Stimulated activated naive CD8-positive, alpha-beta T cell treated with anti-CD3 and anti-CD28 coated beads, Interleukin-15, amount 100 ng/mL, for 72 hours (primary cell): ENCODE measurements around the gene DCC.
A peak's percentile ranks its signal among the peaks of the same experiment; 100 is the strongest.

ENCODE experiments used
- ATAC-seq: fragments of 150-1000 bp; cut with Tn5 transposase; 2 replicates; pipeline ENCODE4 v1.10.0; 2021; ENCODE audit warnings: mild to moderate bottlenecking, moderate library complexity
- DNase-seq, 2 donors: peaks; one replicate each; pipeline ENCODE4 v3.0.0; 2021 to 2022
- H3K27ac Mint-ChIP-seq, 2 donors: one replicate each; pipeline ENCODE4 v1.8.0; 2022; ENCODE audit warnings: mild to moderate bottlenecking in 2 of 2, mixed read lengths in 2 of 2, moderate library complexity in 2 of 2
- H3K27me3 Mint-ChIP-seq: one replicate; pipeline ENCODE4 v1.8.0; 2022; ENCODE audit warnings: mixed read lengths
- H3K4me1 Mint-ChIP-seq: one replicate; pipeline ENCODE4 v1.8.0; 2022; ENCODE audit warnings: mild to moderate bottlenecking, mixed read lengths
- H3K4me3 Mint-ChIP-seq, 2 donors: one replicate each; pipeline ENCODE4 v1.8.0; 2022; ENCODE audit warnings: mild to moderate bottlenecking in 2 of 2, mixed read lengths in 2 of 2, moderate library complexity in 1 of 2
- H3K9me3 Mint-ChIP-seq, 2 donors: one replicate each; pipeline ENCODE4 v1.8.0; 2022; ENCODE audit warnings: mixed read lengths in 2 of 2

Gene DCC

DNA sequence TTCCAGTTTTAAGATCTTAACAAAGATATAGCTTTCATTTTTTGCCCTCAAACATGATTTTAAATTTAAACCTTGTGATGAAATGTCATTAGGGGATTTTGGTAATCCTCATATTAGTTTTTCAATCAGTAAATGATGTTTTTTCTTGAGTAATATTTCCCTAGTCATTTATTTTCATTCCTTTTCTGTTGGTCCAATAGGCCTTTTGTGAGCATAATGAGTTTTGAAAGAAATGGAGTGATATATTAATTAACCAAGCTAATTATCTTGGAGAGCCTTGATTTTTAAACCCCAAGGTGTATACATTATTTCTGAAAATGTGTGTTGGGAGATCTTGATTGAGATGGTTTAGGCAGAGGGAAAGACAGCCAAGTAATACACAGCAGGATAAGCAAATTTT lies 46.3 kb downstream of the DCC start:
- H3K27me3 Mint-ChIP-seq, result no peaks in the 10 kb centered on the region
- no peaks in the 10 kb centered on the region for H3K9me3 Mint-ChIP-seq
- H3K27ac Mint-ChIP-seq, result no peak overlapping the region
- no peak overlapping the region for H3K4me3 Mint-ChIP-seq
- H3K4me1 Mint-ChIP-seq, result no peaks in the 10 kb centered on the region
- ATAC-seq, result no peak
- DNase-seq, result no peak

DNA sequence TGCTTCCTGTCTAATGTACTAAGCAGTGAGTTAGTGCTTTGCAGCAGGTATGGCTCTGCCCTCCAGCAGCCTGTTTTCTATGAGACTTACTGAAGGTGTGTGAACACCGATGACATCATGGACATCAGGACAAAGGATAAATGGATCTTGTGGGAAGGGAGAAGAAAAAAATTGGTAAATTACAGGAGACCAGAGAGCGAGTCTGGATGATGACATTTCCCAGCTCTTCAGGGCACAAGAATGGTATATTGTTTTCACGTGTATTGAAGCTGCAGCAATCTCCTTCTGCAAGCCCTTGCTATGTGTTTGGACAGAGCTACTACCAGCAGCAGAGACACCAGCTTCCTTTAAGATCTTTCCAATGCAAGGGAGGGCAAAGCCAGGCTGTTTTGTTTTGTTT lies 47.2 kb downstream of the DCC start:
- DNase-seq (no peak), ATAC-seq (no peak)
- H3K4me3 Mint-ChIP-seq, result no peak overlapping the region
- no peaks in the 10 kb centered on the region for H3K4me1 Mint-ChIP-seq
- no peaks in the 10 kb centered on the region for H3K9me3 Mint-ChIP-seq
- no peak overlapping the region for H3K27ac Mint-ChIP-seq
- H3K27me3 Mint-ChIP-seq, result no peaks in the 10 kb centered on the region

DNA sequence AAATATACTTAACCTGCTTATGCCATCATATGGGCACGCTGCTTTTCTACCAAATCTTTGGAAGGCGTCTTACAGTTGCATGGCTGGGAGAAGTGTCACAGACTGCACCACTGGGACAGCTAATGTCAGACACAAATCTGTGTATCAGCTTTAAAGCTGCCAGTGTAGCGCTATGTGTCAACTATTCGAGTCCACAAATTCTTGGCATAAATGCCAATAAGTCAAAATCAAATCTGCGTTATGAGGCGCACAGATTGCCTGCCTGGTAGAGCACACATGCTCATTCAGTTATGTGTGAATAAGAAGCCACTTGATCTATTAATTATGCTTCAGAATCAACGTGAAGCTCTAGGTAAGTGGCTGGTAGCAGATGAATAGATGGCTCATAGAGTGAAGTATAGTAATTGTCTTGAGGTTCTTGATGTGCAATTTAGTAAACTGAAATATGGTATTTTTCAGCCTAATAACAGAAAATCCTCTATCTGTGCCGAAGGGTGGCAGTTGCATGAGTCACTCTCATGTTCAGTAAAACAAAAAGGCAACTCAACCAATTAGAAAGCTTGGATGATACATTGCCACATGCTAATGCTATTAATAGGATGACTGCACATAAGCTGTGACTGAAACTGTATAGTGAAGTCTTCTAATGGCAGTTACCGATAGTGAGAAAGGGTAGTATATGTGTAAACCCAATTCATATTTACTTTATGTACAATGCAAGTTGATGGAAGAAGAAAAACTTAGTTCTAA lies 52.0 kb downstream of the DCC start:
- no peak for DNase-seq
- no peaks in the 10 kb centered on the region for H3K4me1 Mint-ChIP-seq

DNA sequence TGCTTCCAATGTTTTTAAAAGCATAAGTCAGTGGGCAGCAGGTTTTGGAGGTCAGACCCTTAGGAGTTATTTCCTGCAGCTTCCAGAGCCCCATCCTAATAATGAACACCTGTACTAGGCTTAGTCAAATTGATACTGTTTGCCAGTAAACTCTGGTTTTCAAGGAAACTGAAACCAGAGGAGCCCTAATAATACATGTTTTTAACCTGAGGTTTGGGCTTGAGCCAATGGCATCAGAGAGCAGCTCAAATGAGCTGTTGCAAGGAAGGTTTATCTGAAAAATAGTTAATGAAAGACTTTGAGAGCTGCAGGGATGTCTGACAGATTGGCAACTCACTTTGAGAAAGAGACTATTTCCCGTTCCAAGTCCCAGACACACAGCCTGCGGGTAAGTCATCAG lies 54.6 kb downstream of the DCC start:
- Mint-ChIP-seq H3K4me3 (no peak overlapping the region), H3K9me3 (no peaks in the 10 kb centered on the region), H3K4me1 (no peaks in the 10 kb centered on the region), H3K27ac (peak overlapping the region in 1 of 2 donors; percentile 76), H3K27me3 (no peaks in the 10 kb centered on the region)
- DNase-seq (no peak), ATAC-seq (no peak)

More for the DNA sequence above, 52.0 kb downstream of the DCC start:
- Mint-ChIP-seq H3K4me3 (no peak overlapping the region), H3K27me3 (no peaks in the 10 kb centered on the region), H3K9me3 (no peaks in the 10 kb centered on the region), H3K27ac (no peak overlapping the region)
- ATAC-seq, result no peak

DNA sequence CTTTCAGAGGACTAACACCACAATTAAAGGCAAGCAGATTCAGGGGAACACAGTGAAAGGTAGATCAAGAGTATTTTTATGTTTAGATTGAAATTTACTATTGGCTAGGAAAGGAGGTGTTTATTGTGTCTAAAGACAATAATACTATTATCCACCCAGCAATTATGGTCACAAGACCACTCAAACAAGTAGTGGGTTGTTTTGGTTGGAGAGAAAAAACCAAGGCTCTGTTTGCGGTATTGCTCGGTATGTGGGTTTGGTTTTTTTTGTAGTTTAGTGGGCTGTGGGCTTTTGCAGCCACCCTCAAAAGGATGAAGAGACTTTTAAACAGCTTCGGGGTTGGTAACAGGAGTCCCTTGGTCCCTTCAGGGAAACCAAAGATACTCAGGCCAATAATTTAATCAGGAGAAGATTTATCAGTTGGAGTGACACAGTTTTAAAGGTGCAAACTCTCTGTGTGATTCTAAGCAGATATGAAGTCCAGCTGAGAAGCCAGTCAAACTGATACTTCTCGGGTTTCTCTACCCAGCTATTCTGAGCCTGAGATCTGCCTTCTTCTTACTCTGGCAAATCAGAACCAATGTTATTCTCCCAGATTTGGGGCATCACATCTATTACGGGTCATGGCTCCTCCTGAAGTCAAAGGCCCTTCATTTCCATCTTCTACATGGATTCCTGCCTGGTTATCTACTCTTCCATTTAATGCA lies 55.3 kb downstream of the DCC start:
- ATAC-seq, result no peak
- Mint-ChIP-seq H3K4me3 (no peak overlapping the region), H3K9me3 (no peaks in the 10 kb centered on the region)

DNA sequence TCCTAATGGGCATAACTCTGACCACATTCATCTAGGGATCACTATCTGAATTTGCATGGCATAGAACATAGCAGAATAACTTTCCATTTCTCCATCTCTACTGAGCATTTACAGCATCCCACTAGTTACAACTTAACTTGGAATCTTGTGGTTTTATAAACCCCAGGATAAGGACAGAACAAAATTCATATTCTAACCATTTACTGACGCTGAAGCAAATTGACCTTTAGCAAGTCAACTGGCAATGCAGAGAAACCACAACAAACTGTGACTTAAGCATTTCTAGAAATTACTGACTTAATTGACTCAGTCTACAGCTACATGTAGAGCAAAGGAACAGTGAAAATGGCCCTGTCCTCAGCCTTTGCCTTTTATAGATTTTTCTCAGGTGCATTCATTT lies 61.2 kb downstream of the DCC start:
- no peaks in the 10 kb centered on the region for H3K4me1 Mint-ChIP-seq
- no peak for ATAC-seq
- no peak overlapping the region for H3K27ac Mint-ChIP-seq
- no peaks in the 10 kb centered on the region for H3K27me3 Mint-ChIP-seq
- no peak overlapping the region for H3K4me3 Mint-ChIP-seq
- no peak for DNase-seq
- peaks cover 0 to 7% of the 10 kb centered on the region in 2 donors for H3K9me3 Mint-ChIP-seq

More for the DNA sequence above, 55.3 kb downstream of the DCC start:
- H3K27ac Mint-ChIP-seq, result no peak overlapping the region
- no peak for DNase-seq
- no peaks in the 10 kb centered on the region for H3K4me1 Mint-ChIP-seq
- H3K27me3 Mint-ChIP-seq, result no peaks in the 10 kb centered on the region

DNA sequence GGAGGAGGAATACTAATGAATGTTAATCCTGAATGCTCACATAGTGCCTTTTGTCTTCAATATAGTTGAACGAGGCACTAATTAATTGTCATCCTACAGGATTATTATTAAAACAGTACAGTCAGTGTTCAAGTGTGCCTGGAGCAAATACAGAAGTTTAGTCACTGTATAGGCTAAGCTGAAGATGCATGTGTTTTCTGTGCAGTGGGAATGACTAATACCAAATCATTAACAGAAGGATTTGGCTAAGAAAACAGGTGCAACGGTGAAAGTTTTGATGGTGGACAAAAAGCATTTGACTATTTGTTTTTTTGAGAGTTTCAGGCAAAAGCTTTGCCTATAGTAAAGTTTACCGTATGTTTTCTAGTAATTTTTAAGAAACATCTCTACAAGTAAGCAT lies 62.8 kb downstream of the DCC start:
- DNase-seq (no peak), ATAC-seq (no peak)
- H3K27me3 Mint-ChIP-seq, result no peaks in the 10 kb centered on the region
- H3K27ac Mint-ChIP-seq, result no peak overlapping the region
- H3K4me1 Mint-ChIP-seq, result no peaks in the 10 kb centered on the region
- peaks cover 0 to 7% of the 10 kb centered on the region in 2 donors for H3K9me3 Mint-ChIP-seq
- H3K4me3 Mint-ChIP-seq, result no peak overlapping the region

DNA sequence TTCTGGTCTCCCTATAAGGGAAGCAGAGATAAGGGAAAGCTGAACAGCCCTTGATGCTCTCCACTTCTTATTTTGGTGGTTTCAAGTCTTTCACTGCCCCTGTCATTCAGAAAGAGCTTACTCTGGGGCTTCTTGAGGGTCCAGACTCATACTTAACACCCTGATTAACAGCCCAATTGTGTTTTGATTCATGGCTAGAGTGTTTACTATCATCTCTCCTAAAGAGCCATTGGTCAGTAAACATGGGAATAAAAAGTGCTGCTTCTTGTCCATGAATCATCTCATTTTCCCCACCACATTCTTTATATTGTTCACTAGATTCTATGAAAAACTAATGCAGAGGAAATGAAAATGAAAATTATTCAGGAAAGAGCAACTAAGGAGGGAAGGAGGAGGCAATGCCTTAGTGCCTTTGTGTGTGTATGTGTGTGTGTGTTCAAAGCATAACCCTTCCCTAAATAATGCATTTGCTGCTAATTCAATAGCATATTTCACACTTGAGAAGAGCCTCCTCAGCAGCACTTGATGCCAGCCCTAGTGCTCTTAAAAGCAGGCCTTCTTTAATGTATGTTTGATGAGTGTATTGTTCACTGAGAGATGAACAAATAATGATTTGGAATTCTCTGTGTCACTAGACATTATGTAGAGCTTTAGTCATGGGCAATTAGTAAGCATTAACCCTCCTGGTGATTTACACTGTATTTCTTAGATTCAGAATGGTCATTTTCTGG lies 63.5 kb downstream of the DCC start:
- no peak for DNase-seq
- H3K27me3 Mint-ChIP-seq, result no peaks in the 10 kb centered on the region
- H3K4me1 Mint-ChIP-seq, result no peaks in the 10 kb centered on the region
- H3K9me3 Mint-ChIP-seq, result peaks cover 0 to 7% of the 10 kb centered on the region in 2 donors
- H3K27ac Mint-ChIP-seq, result no peak overlapping the region
- no peak for ATAC-seq
- H3K4me3 Mint-ChIP-seq, result no peak overlapping the region

DNA sequence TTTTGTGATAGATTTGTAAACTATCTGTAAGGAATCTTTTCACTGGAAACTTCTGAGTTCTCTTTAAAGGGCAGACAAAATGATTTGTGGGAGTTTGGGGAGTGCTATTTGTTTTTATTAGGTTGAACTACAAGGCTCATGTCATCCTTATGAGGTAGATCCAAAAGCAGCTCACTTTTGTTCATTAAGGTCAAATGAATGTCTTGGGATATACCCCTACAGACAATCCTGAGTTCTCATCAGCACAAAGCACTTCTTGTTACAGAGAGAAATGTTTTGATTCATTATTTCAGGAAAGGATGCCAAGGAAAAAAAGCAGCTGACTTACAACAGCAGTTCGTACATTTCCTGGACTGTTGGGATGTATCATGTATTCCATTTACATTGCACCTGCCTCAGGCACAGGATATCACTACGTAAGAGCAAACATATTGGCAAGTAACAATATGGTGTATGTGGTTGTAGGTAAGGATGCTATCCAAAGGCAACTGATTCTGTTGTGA lies 68.9 kb downstream of the DCC start:
- H3K27ac Mint-ChIP-seq, result no peak overlapping the region
- no peak for ATAC-seq
- H3K4me1 Mint-ChIP-seq, result no peaks in the 10 kb centered on the region
- no peaks in the 10 kb centered on the region for H3K27me3 Mint-ChIP-seq
- no peaks in the 10 kb centered on the region for H3K9me3 Mint-ChIP-seq
- DNase-seq, result no peak
- H3K4me3 Mint-ChIP-seq, result no peak overlapping the region

DNA sequence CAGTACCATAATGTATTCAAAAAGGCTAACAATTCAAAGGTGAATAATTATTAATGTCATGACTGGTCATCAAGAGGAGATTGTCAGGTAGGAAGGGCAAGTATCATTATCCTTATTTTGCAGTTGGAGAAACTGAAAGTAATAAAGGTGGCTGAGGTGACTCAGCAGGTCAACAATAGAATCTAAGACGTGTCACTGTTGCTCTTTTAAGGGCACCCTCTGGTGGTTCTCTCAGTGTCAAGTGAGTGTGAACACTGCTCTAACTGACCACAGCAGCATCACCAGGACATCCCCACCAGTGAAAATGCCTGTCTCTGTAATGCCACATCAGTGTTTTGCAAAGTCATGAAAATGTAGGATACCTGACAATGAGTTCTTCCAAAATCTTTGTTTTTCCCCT lies 69.7 kb downstream of the DCC start:
- H3K4me3 Mint-ChIP-seq, result no peak overlapping the region
- no peaks in the 10 kb centered on the region for H3K9me3 Mint-ChIP-seq
- ATAC-seq, result no peak
- no peaks in the 10 kb centered on the region for H3K4me1 Mint-ChIP-seq
- H3K27me3 Mint-ChIP-seq, result no peaks in the 10 kb centered on the region
- no peak overlapping the region for H3K27ac Mint-ChIP-seq
- DNase-seq, result no peak

DNA sequence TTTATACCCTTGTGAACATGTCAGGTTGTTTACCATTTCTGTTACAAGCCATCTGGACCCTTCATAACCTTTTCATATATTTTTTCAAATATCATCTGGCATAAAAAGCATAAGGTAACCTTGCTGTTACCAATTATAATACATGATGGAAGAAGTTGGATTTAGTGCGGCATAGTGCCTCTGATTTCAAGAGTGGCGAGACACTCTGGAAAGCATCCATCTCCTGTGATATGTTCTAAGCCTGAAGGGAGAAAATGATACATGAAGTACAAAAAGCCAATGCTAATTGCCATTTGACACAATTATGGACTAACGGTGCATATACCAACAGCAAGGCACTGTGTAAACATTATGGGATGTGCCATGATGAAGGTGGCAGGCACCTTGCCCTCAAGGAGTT lies 75.1 kb downstream of the DCC start:
- H3K4me1 Mint-ChIP-seq, result no peaks in the 10 kb centered on the region
- H3K27ac Mint-ChIP-seq, result no peak overlapping the region
- H3K9me3 Mint-ChIP-seq, result peaks cover 3 to 14% of the 10 kb centered on the region in 2 donors
- DNase-seq (no peak), ATAC-seq (no peak)
- H3K4me3 Mint-ChIP-seq, result no peak overlapping the region
- no peaks in the 10 kb centered on the region for H3K27me3 Mint-ChIP-seq

DNA sequence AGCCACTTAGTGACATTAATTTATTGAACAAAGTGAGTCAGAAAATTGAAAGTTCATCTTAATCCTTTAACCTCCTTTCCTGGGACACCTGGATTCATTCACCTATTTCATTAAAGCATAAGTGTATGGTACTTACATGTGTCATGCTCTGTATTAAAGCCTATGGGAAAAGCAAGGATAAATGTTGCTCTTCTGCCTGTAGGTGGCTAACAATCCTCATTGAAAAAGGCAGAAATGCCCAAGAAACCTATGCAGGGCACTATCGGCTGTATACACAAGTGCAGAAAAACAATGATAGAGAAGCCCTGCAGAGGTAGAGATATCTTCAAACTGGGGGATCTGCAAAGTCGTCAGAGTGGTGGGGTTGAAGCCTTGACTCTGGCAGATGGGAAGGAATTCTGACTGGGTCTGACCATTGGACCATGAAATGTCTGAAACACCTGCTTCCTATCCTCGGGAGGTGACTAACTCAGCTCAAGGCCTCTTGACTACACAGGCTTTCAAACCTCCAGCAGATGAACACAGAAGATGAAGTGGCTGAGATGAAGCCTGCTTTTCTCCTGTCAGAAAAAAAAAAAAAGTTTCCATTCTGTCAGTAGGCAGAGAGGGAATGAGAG lies 83.1 kb downstream of the DCC start:
- no peak for DNase-seq
- no peak for ATAC-seq
- Mint-ChIP-seq H3K27ac (no peak overlapping the region), H3K9me3 (peaks cover 0 to 11% of the 10 kb centered on the region in 2 donors), H3K27me3 (no peaks in the 10 kb centered on the region), H3K4me3 (no peak overlapping the region), H3K4me1 (no peaks in the 10 kb centered on the region)

DNA sequence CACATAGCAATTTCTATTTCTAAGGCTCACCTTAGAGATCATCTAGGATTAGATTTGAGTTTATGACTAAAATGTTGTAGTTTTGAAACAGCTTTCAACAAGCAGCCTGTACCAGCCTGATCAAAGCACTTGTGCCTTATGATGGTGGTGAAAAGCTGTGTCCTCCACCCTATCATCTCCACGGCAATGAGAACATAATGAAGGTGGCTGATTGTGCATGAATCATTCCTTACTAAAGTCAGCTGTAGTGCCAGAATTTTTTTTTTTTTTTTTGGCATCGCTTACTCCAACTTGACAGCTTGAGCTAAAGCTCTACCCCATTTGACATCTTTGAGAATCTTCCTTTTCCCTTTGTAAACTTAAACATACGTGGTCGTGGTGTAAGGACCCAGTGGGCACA lies 86.0 kb downstream of the DCC start:
- no peaks in the 10 kb centered on the region for H3K27me3 Mint-ChIP-seq
- H3K4me3 Mint-ChIP-seq, result no peak overlapping the region
- no peaks in the 10 kb centered on the region for H3K4me1 Mint-ChIP-seq
- ATAC-seq, result no peak
- no peak overlapping the region for H3K27ac Mint-ChIP-seq
- DNase-seq, result no peak
- peaks cover 0 to 7% of the 10 kb centered on the region in 2 donors for H3K9me3 Mint-ChIP-seq

DNA sequence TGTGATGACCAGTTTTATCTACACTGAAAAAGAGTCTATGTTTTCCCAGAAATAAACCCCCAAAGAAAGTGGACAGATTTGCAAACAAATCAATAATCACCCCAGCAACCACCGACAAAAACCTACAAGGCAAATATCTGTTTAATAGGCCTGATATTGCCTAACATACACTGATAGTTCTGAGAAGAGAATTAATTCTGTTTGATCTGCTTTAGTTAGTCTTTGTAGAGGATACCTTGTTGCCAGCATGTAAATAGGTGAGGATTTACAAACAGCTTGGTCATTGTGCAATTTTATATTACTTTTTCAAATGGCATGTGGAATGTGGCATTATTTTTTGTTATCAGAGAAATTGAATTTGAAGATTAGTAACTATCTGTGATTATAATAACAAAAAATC lies 86.5 kb downstream of the DCC start:
- ATAC-seq, result no peak
- no peak for DNase-seq
- H3K27ac Mint-ChIP-seq, result no peak overlapping the region
- H3K4me3 Mint-ChIP-seq, result no peak overlapping the region
- peaks cover 0 to 3% of the 10 kb centered on the region in 2 donors for H3K9me3 Mint-ChIP-seq
- no peaks in the 10 kb centered on the region for H3K4me1 Mint-ChIP-seq
- H3K27me3 Mint-ChIP-seq, result no peaks in the 10 kb centered on the region

DNA sequence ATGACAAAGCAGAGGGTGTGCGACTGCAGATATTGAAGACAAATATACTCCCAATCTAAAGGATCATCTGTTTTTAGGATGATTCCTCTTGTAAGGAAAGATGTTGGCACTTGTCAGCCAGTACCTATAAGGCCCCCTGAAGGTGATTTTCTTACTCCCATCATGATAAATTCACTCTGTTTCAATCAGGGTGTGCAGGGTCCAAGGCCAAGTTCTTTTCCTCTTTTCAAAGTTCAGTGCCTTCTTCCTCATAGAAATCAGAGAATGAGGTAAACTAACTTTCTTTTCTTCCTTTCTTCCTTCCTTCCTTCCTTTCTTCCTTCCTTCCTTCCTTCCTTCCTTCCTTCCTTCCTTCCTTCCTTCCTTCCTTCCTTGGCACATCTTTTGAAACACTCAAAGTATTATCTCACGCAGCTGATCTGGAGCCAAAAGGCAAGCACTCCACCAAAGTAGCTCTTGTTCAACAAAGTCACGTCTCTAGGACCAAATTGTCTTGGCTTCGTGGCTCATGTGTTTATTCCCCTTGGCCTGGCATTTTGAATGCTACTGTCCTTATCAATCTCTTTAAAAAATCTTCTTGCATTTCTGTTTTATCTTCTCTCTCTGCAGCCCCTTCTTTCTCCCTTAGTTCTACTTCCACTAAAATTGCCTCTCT lies 87.7 kb downstream of the DCC start:
- H3K9me3 Mint-ChIP-seq, result no peaks in the 10 kb centered on the region
- H3K4me3 Mint-ChIP-seq, result no peak overlapping the region
- ATAC-seq (no peak), DNase-seq (no peak)
- H3K27ac Mint-ChIP-seq, result no peak overlapping the region
- H3K27me3 Mint-ChIP-seq, result no peaks in the 10 kb centered on the region
- no peaks in the 10 kb centered on the region for H3K4me1 Mint-ChIP-seq
